SK-MEL-5 (cell line): ENCODE measurements around the gene EVX2. TPM values are rescaled to one million over a fixed set of nuclear protein-coding genes. Genes with fewer than 3 reads are reported as not detected.
A peak's percentile ranks its signal among the peaks of the same experiment; 100 is the strongest.

Experiments
- DNase-seq: peaks from one replicate; pipeline ENCODE4 v3.0.0-alpha.2; 2016; ENCODE audit warnings: low read depth, low spot score
- in situ Hi-C: cut with HindIII; loops from 2 replicates; pipeline ENCODE4 v1.10.0; 2016; ENCODE audit warnings: low sequenced_read_pairs, high pct_unique_total_duplicates, low pct_unique_long_range_greater_than_20kb
- total RNA-seq: library from RNA; depleted of rRNA; stranded (reverse); fragments of >200 nt; shearing (Covaris generic); gene quantifications from 2 replicates; pipeline ENCODE4 v1.2.3, GENCODE V29; 2014

EVX2 gene
- total RNA-seq, 1 experiment from 2014 or later: not detected

DNA sequence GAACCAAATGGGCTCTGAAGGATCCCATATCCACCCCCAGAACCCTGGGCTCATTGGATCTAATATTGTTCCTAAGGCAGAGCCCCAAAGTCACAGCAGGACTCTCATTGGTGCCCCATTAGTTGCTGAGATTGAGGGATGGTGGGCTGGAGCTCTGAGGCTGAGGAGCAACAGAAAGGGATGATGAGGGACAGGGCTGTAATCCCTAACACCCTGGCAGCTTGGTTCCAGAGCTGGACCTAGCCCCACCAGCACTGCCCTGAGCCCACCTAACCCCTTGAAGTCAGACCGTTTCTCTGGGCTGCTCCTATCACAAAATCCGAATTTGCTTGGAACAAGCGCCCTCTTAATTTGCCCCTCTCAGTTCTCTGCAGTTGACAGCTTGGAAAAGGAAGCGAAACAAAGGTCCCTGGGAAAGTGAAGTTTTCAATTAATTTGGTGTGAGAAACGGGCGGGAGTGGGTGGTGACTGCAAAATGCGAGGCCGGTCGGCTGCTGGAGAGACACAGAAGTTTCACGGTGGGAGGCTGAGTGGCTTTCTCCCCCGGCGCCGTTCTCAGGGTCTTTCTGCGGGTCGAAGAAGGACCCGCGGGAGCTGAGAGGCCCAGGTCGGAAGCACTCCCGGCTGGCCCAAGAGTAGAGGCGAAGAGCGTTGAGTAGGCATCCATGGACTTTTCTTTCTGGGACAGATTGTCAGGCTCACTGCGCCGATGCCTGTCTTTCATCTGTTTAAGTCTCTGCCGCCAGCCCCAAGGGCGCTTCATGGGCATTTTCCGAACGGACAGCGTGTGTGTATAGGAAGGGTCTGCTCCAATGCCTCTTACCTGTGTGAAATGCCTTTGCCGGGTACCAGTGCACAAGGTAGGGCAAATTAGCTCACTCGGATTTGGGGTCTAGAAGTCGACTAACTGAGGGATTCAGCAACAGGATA lies 7.8 kb upstream of the EVX2 start:
- in situ Hi-C loops: no loop called here
- DNase-seq: no peak

DNA sequence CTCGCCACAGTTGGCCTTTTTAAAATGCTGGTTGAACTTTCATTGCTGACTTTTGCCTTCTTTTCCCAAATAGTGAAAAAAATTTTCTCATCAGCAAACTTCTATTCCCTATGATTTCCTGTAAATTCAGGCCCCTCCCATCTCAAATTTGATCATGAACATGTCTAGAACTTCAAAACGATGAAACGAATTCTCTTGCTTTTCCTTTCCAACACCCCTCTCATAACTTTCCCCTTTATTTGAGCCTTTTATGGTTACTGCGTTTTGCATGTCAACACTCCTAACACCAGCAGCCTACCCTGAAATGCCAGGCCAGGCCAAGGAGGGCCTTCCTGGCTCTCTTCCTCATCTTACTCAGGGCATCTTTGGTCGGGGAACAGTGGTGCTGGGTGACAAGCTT lies 7.1 kb upstream of the EVX2 start:
- in situ Hi-C loops: no loop called here
- no peak for DNase-seq

DNA sequence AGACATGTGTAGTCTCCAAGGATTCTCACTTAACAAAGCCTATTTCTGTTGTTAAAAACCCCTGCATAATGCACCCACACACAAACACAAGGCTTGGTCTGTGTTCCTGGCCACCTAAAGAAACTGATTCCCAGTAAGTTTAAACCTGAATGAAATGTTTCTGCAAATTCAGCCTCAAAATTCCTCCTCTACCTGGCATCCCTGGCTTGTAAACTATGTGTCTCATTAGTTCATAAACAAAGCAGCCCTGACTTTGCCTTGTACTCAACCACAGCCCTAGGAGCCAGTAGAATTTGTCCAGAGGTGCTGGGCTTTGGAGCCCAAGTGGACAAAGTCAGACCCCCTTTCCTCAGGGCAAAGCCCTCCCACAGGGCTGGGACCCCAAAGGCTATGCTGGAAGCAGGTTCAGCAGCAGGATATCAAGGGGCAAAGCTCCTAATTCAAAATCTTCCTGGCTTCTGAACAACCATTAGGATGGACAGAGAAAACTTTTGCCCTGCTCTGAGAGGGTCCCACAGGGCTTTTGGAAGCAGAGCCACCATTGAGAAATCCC lies 6.2 kb upstream of the EVX2 start:
- in situ Hi-C loops: no loop called here

DNA sequence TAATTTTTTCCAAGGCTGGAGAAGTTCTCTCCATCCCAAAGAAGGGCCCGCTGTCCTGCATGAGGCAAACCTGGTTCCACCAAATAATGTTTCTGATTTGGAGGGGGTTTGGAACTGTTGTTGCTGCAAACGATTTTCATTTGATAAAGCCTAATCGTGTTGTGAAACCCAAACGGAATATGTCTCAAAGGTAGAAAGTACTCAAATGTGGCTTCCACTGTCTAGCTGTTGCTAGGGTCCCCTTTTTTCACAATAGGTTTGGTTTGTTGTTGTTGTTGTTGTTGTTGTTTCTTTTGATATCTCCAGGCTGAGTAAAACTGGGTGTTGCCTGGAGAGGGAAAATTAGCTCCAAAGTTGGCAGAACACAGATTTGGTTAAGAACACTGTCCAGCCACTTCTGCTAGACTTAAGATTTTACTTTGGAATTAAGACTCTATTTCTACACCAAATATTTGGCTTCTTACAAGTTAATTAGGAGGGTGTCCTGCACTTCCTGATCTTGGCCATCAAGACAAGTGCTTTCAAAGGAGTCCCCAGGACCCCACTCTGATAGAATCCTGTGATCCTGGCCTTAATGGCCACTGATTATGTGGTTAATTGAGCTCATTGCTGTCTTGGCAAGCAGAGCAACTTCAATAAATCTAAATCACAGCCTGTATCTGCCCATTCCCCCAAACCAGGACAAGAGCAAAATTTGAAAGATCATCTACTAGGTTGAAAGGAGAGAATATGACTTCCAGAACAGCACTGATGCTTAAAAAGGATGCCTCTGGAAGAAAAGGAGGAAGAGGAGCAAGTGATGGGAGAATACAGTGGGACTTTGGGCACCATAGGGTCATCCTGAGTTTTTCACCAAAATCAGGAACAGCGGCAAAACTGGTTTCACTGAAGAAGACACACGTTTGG lies 5.4 kb upstream of the EVX2 start:
- no peak for DNase-seq
- in situ Hi-C loops: no loop called here

More for the DNA sequence above, 6.2 kb upstream of the EVX2 start:
- DNase-seq: no peak

DNA sequence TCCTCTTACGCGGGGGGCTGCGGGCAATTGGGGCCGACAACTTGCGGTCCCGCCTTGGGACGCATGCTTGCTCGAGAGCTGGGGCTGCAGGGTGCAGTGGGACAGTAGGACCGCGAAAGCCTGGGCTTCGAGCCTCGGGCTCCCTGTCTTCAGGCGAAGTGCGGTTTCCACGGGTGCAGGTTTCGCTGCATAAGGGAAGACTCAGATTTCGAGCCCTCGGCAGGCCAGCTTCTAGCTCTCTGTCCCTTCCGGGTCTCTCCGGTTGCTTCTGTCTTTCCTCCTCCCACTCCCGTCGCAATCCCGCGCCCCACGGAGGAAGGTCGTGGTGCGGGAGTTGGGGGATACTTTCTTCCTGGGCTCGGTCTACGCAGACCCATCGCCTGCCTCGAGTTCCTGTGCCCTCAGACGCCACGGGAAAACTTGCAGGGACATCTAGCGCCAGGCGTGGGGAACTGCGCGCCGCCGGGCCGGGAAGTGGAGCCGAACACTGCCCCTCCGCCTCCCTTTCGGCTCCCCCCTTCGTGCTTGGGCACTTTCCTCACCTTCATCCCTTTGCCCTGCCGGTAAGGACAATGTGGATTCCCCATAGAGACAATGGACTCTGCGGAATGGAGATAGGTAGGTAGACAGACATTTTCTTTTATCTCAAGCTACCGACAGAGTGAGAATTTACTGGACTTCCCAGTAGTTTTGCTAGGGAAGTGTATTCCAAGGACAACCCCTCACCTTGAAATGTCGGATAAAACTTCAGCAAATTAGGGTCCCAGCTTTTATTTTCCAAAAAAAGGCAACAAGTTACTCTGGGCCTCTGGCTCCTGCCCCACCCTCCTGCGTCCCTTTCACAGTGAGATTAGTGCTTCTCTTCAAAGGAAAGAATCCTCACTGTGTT lies 4.5 kb upstream of the EVX2 start:
- in situ Hi-C loops: no loop called here
- peak; percentile 68 for DNase-seq

DNA sequence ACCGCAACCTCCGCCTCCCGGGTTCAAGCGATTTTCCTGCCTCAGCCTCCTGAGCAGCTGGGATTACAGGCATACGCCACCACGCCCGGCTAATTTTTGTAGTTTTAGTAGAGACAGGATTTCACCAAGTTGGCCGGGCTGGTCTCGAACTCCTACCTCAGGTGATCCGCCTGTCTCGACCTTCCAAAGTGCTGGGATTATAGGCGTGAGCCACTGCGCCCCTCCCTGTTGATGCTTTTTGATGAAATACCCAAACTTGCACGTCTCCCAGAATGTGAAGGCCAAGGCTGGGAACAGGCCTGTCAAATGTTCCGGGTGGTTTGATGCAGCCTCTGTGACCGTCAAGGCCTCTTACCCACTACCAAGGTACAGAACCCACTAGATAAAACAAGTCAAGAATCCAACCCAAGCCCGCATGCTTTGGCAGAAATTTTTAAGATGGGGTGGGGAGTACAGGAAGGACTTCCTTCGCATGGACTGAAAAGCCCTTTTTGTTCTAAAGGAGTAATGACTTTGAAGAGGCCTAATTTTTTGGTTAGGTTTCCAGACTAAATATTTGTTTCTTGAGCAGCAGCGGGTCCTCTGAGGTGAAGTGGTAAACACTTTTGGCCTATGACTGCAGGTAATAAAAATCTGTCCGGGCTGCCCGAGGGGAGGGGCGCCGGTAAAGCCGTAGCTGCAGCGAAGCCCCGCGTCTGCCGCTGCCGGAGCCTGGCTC lies 3.7 kb upstream of the EVX2 start:
- in situ Hi-C loops: no loop called here
- DNase-seq: no peak

DNA sequence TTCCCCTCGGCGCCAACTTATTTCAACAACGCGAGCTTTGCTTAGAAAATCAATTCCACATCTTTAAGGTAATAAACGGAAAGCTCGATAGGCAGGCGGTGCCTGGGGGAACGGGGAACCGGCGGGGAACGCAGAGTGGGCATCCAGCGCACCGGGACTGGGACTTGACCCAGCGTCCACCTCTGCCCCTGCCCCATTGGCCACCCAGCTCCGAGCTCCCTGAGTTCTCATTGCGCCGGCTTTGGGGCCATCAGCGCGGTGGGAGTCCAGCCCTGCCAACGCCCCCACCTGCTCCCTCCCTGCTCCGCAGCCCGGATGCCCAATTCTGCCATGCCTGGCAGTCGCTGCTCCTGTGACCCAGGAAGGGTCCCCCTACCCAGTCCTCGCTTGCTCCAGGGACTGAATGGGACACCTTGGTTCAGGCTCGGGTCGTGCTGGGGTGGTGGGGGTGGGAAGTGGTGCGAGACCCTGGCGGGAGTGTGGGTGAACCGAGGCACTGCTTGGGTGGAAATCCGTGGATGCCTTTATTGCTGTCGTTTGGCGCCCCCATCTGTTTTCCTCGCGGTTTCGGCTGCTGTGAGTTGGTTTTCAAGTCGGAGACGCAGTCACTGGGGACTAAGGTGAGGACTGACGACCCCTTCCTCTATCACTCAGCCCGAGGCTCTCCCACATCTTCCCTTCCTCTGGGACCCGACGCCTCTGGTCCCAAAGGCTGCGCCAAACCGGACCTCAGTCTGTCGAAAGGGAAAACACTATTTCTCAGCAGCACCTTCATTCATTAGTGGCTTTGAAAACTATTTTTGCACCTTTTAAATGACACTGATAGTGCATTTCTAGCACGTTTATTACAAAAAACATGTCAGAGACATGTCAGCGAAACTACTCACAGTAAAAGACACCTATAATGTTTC lies 2.4 kb upstream of the EVX2 start:
- DNase-seq: peak; percentile 62
- in situ Hi-C loops: no loop called here

DNA sequence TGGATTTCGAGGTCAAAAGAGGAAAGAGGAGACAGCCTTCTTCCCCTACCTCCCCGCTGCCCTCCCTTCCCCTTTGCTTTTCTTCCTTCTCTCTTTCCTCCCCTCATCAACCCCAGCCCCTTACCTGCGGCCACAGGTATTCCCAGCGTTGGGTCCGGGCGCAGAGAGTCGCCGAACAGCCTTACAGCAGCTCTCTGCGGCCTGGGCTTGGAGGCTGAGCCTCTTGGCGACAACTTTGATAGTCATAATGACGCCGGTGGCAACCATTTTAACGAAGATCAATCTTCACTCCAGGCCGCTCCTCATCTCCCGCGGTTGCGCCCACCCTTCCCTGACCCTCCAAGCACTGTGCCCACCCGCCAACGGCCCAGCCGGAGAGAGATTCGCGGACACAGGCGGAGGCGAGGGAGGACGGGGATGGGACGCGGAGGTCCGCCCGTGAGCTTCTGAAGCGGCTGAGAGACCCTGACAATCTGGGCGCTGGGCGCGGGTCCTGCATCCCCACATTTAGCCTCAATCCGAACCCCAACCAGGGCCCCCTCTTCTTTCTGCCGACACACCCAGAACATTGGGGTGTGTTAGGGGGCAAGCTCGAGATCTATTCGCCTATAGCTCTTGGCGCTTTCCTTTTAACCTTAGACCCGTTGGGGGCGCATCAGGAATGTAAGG lies 1.5 kb upstream of the EVX2 start:
- no peak for DNase-seq
- in situ Hi-C loops: no loop called here

DNA sequence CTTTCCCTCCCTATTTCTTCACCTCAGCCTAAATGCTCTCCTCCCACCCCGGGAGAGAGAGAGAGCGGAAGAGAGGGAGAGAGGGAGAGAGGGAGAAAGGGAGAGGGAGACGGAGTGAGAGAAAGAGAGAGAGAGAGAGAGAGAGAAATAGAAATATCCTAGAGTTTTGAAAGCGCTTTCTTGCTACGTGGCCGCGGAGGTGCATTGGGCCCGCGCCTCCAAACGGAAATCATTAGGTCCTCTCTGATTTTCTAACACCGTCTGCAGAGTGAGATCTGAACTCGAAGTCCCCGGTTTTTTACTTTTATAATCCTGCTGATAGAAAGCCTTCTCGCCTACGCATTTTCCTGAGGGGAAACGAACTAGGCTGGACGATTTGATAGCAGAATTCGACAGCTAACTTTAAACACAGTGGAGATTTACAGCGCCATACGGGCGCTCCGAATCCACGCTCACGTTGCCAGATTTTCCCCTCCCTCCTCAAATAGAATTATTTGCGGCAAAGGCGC lies 903 bp upstream of the EVX2 start:
- DNase-seq: no peak
- in situ Hi-C loops: no loop called here

DNA sequence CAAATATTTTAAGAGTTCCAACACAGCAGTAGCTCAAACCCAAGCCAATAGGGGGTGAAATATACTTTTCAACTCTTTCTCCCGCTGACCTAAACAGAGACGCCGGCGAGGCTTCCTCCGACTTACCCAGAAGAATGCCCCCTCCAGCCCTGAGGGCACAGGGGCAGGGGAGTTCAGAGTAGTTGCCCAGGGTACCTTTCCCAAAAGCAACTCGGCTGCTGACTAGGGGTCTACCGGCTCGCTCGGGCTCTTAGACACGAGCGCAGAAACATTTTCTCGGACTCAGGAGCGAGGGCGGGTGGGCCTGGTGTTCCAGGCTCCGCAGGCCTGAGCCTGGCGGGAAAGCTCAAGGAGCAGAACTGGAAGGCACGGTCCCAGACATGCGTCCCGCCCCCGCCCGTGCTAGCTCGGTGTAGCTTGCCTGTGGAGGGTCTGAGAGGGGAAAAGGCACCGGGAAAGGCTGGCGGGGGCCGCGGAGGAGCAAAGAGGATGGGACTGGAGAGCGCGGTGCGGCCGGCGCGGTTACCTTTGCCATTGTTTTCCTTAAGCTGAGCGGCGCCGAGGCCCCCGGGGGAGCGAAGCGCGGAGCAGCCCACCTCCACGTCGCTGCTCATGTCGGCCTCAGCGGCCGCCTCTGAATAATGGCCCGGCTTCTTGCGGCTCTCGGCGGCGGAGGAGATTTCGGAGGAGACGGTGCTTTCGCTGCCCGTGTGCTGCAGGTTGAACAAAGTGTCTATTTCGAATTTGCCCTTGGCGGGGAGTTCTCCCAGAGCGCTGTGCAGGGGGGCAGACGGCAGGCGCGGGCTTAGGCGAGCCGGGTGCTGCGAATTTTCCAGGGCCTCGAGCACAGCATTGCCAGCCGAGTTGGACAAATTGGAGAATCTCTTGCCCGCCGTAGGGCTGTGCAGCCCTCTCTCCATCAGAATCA lies 674 bp downstream of the EVX2 start:
- in situ Hi-C loops: no loop called here
- no peak for DNase-seq

DNA sequence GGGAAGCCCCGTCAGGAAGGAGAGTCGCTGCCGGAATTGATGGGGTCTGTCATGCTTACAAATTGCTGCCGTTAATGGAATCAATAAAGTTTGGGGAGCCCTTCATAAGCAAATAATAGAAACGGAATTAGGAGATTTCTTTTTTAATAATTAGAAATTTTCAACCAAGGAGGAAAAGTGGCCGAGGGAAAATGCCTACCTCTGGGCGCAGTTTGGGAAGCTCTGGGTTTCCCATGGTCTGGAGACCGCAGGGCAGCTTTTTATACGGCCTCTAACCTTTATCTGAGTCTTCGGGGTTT lies 1.3 kb downstream of the EVX2 start:
- no peak for DNase-seq
- in situ Hi-C loops: no loop called here

DNA sequence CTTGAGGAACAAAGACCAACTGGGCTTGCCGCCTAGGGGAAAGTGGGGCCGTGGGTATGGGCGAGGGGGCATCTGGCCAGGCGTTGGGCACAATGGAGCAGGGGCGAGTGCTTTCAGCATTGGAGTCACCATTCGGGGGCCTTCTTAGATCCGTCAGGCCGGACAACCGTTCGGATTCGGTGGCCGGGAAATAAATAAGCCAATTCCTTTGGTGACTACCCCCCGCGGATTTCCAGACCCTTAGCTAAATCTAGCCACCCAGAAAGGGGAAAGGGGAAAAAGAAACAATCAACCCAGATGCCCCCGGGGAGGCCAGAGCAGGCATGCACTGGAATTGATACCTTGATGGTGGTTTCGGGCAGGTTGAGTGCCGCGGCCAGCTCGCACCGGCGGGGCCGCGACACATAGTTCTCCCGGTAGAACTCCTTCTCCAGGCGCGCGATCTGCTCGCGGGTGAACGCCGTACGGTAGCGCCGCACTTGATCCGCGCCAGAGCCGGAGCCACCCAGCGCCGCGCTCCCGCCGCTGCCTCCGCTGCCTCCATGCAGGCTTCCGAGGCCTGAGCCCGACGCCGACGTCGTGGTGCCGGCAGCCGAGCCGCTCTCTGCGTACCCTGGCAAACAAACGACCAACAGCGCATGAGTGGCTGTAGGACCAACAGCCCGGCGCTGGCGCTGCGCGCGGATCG lies 1.8 kb downstream of the EVX2 start:
- in situ Hi-C loops: no loop called here
- DNase-seq: no peak

DNA sequence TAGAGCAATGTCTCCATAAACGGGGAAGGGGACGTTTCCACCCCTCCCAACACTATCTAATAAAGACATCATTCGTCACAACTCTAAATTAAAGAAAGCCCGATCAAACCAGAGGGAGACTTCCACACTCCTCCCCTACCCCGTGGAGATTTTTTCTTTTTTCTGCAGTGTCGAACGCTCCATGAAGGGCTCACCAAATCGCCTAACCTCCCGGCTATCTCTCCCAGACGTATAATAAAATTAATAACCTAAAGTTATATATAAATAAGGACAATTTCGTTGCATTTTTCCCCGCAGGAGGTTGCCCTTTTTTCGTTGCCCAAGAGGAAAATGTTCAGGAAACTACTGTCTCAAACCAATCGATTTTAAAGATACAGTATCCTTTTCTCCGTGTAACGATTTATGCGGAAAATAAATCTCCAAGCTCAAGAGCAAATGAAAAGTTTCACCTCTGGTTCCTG lies 2.4 kb downstream of the EVX2 start:
- no peak for DNase-seq
- in situ Hi-C loops: no loop called here
